Thyroid gland (tissue), 4 donors: ENCODE results near the gene CACNA1E. TPM values are rescaled to one million over a fixed set of nuclear protein-coding genes. Genes with fewer than 3 reads are reported as not detected.

Source experiments
- DNase-seq, 2 donors: peaks; one replicate each; pipeline ENCODE4 v3.0.0-alpha.2; 2019
- H3K27ac ChIP-seq, 3 donors: fragments of 200-600 bp; sonication (generic); 1 replicate in 2 of 3; 2 replicates in 1 of 3; pipeline ENCODE4 v1.5.1; 2016 to 2019; ENCODE audit warnings: mild to moderate bottlenecking in 1 of 3, moderate library complexity in 1 of 3
- H3K27me3 ChIP-seq: fragments of 200-600 bp; sonication (generic); one replicate; pipeline ENCODE4 v1.5.1; 2019
- H3K36me3 ChIP-seq, 2 donors: fragments of 200-600 bp; sonication (generic); one replicate each; pipeline ENCODE4 v1.5.1; 2016 to 2019
- H3K4me1 ChIP-seq, 2 donors: fragments of 200-600 bp; sonication (generic); one replicate each; pipeline ENCODE4 v1.5.1; 2017 to 2019
- H3K4me3 ChIP-seq, 3 donors: fragments of 200-600 bp; sonication (generic); replicated peaks in 1 of 3; 1 replicate in 2 of 3; 2 replicates in 1 of 3; pipeline ENCODE4 v1.5.1; 2016; ENCODE audit warnings: mild to moderate bottlenecking in 1 of 3
- H3K9me3 ChIP-seq: fragments of 200-600 bp; sonication (generic); one replicate; pipeline ENCODE4 v1.5.1; 2017
- CTCF ChIP-seq, 6 experiments: fragments of 200-600 bp in 3 of 6; fragments of 450-650 bp in 3 of 6; sonication (generic) in 3 of 6; IDR thresholded peaks; one replicate each; pipeline ENCODE4 v1.5.1; 2016 to 2019; ENCODE audit warnings: antibody characterized with exemption in 6 of 6, mild to moderate bottlenecking in 2 of 6, inconsistent platforms in 1 of 6, moderate library complexity in 1 of 6
- POLR2A ChIP-seq, 2 donors: fragments of 450-650 bp; IDR thresholded peaks; one replicate each; pipeline ENCODE4 v1.6.1; 2017; ENCODE audit warnings: antibody characterized with exemption in 2 of 2, mild to moderate bottlenecking in 2 of 2, moderate library complexity in 1 of 2
- WGBS, 2 donors: methylation state at CpG; one replicate each; pipeline ENCODE4 v1.1.5; 2017; 5-methylcytosine and 5-hydroxymethylcytosine counted together
- intact Hi-C: fragments of 100-400 bp; cut with DNase I; formaldehyde crosslinking; loops from one replicate; pipeline ENCODE4 v1.15.1; 2023
- total RNA-seq, 4 donors: library from RNA; depleted of rRNA; stranded (reverse); fragments of >200 nt; gene quantifications; one replicate each; pipeline ENCODE4 v1.2.3, GENCODE V29; 2016

CACNA1E gene
- total RNA-seq, 4 donors from 2014 or later, result under 0.01 to 0.46 (median 0.15) TPM

- TF ChIP-seq CTCF (IDR thresholded peaks at IDR 0.05) (no peak), POLR2A (IDR thresholded peaks at IDR 0.05) (no peak)
- WGBS, 2 donors, result 94 to 98% methylated on average over 1 of the region's 1 CpG
- Histone ChIP-seq H3K27ac (no peak overlapping the region), H3K36me3 (no peaks in the 10 kb centered on the region), H3K9me3 (no peaks in the 10 kb centered on the region), H3K4me1 (no peaks in the 10 kb centered on the region), H3K27me3 (no peaks in the 10 kb centered on the region), H3K4me3 (no peak overlapping the region)
- no peak for DNase-seq
- intact Hi-C loops, result no loop called here
Measured at GRCh38 chr1:181661569-181661968, 178.3 kb downstream of the CACNA1E start.

GRCh38 chr1:181662606-181663005, 179.3 kb downstream of the CACNA1E start:
- no peak for DNase-seq
- H3K4me3 ChIP-seq, result no peak overlapping the region
- no peak overlapping the region for H3K27ac ChIP-seq
- H3K27me3 ChIP-seq, result no peaks in the 10 kb centered on the region
- H3K36me3 ChIP-seq, result no peaks in the 10 kb centered on the region
- H3K4me1 ChIP-seq, result no peaks in the 10 kb centered on the region
- intact Hi-C loops, result no loop called here
- no peak for TF ChIP-seq POLR2A (IDR thresholded peaks at IDR 0.05)
- no peak for TF ChIP-seq CTCF (IDR thresholded peaks at IDR 0.05)
- no peaks in the 10 kb centered on the region for H3K9me3 ChIP-seq

- Histone ChIP-seq H3K4me3 (no peak overlapping the region), H3K36me3 (no peaks in the 10 kb centered on the region), H3K9me3 (no peaks in the 10 kb centered on the region), H3K27me3 (no peaks in the 10 kb centered on the region), H3K27ac (no peak overlapping the region), H3K4me1 (no peaks in the 10 kb centered on the region)
- no peak for DNase-seq
- no peak for TF ChIP-seq CTCF (IDR thresholded peaks at IDR 0.05)
- TF ChIP-seq POLR2A (IDR thresholded peaks at IDR 0.05), result no peak
- 94 to 97% methylated on average over 2 of the region's 2 CpGs for WGBS, 2 donors
- intact Hi-C loops, result no loop called here
Measured at GRCh38 chr1:181664543-181664942, 181.2 kb downstream of the CACNA1E start.

- no peak overlapping the region for H3K4me3 ChIP-seq
- H3K27ac ChIP-seq, result no peak overlapping the region
- H3K9me3 ChIP-seq, result no peaks in the 10 kb centered on the region
- H3K36me3 ChIP-seq, result no peaks in the 10 kb centered on the region
- TF ChIP-seq CTCF (IDR thresholded peaks at IDR 0.05), result no peak
- no peak for DNase-seq
- intact Hi-C loops, result no loop called here
- 55 to 62% methylated on average over 6 of the region's 6 CpGs for WGBS, 2 donors
- H3K4me1 ChIP-seq, result no peaks in the 10 kb centered on the region
- no peaks in the 10 kb centered on the region for H3K27me3 ChIP-seq
Measured at GRCh38 chr1:181669246-181669645, 185.9 kb downstream of the CACNA1E start.

- Histone ChIP-seq H3K36me3 (no peaks in the 10 kb centered on the region), H3K9me3 (no peaks in the 10 kb centered on the region), H3K4me1 (no peaks in the 10 kb centered on the region), H3K4me3 (no peak overlapping the region), H3K27me3 (no peaks in the 10 kb centered on the region), H3K27ac (no peak overlapping the region)
- TF ChIP-seq POLR2A (IDR thresholded peaks at IDR 0.05), result no peak
- TF ChIP-seq CTCF (IDR thresholded peaks at IDR 0.05), result no peak
- intact Hi-C loops, result loop anchor here (10.0 kb wide), 1 partner anchor 200 kb away; no protein-coding TSS in a partner anchor
- no peak for DNase-seq
- WGBS, 2 donors, result 73 to 79% methylated on average over 3 of the region's 3 CpGs
Measured at GRCh38 chr1:181674617-181675016, 191.3 kb downstream of the CACNA1E start.
